OCI-LY7 (cell line): ENCODE measurements around the gene KCNJ14.

Experiments used
- EZH2phosphoT487 ChIP-seq: fragments of 200-600 bp; sonication (generic); IDR thresholded peaks from 2 replicates; pipeline ENCODE4 v1.6.1; 2018; ENCODE audit warnings: low read depth, borderline replicate concordance, mild to moderate bottlenecking, mixed run types, antibody characterized with exemption, low read length, moderate library complexity, mixed read lengths
- TF ChIP-seq, protein P1 (sequence below): fragments of 200-600 bp; sonication (generic); conservative IDR thresholded peaks from 2 replicates; pipeline ENCODE4 v1.5.1; 2014; ENCODE audit warnings: mild to moderate bottlenecking, antibody characterized with exemption, low read length, moderate library complexity, mixed read lengths

- TF ChIP-seq, protein P1, sequence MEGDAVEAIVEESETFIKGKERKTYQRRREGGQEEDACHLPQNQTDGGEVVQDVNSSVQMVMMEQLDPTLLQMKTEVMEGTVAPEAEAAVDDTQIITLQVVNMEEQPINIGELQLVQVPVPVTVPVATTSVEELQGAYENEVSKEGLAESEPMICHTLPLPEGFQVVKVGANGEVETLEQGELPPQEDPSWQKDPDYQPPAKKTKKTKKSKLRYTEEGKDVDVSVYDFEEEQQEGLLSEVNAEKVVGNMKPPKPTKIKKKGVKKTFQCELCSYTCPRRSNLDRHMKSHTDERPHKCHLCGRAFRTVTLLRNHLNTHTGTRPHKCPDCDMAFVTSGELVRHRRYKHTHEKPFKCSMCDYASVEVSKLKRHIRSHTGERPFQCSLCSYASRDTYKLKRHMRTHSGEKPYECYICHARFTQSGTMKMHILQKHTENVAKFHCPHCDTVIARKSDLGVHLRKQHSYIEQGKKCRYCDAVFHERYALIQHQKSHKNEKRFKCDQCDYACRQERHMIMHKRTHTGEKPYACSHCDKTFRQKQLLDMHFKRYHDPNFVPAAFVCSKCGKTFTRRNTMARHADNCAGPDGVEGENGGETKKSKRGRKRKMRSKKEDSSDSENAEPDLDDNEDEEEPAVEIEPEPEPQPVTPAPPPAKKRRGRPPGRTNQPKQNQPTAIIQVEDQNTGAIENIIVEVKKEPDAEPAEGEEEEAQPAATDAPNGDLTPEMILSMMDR, result no peak
- TF ChIP-seq EZH2phosphoT487, result no peak
Measured at GRCh38 chr19:48497728-48498594, 42.6 kb downstream of the KCNJ14 start.
